Suprapubic skin (tissue), 4 donors: Measurements from ENCODE around the gene PSTPIP1.

ENCODE experiments used
- EP300 ChIP-seq: sonication (generic); formaldehyde crosslinking; IDR thresholded peaks from one replicate; pipeline ENCODE4 v1.6.1; 2017; ENCODE audit warnings: antibody characterized with exemption
- POLR2A ChIP-seq, 2 donors: fragments of 450-650 bp; IDR thresholded peaks; one replicate each; pipeline ENCODE4 v1.6.1; 2017; ENCODE audit warnings: antibody characterized with exemption in 2 of 2, mild to moderate bottlenecking in 2 of 2, moderate library complexity in 2 of 2
- POLR2AphosphoS5 ChIP-seq, 3 donors: sonication (generic); formaldehyde crosslinking; IDR thresholded peaks; one replicate each; pipeline ENCODE4 v1.6.1; 2017; ENCODE audit warnings: antibody characterized with exemption in 3 of 3

DNA sequence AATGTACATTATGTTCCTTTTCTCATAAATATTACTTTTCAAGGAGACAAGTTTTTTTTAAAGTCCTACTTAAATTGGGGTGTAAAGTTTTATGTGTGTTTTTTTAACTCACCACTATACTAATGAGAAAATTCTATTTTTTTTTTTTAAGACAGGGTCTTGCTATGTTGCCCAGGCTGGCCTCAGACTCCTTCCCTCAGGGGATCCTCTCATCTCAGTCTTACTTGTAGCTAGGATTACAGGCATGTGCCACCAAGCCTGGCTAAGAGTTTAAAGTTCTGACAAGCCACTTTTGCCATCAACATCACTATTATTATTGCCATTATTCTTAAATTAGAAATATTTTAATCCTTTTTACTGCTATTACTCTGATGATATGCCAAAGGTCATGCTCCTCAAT lies 68.3 kb downstream of the PSTPIP1 start:
- no peak for TF ChIP-seq POLR2AphosphoS5 (IDR thresholded peaks at IDR 0.05)
- TF ChIP-seq EP300, result no peak
- TF ChIP-seq POLR2A (IDR thresholded peaks at IDR 0.05), result no peak
